Measurements from ENCODE around the gene POP5.

DNA sequence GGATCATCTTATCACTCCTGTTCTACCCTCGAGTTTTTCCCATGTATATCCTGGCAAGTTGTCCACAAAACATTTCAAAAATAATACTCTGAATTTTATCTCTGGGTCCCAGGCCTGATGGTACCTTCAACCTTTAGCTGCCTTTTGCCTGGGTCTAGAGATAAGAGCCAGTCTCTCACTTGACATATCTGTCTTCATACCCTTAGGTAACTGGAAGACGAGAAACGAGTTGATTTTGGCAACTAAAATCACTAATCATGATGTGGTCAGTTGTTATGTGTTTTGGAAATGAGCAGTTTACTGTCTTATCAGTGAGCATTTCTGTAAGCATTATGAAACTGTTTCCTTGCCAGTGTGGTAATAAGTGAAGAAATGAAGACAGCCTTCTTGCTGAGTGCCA is 40.8 kb downstream of the POP5 start:
- TF ChIP-seq CTCF (IDR thresholded peaks at IDR 0.05) (no peak), SIN3A (IDR thresholded peaks at IDR 0.05; ENCODE audit: borderline replicate concordance, insufficient read depth, low read depth, low read length) (no peak), POLR2AphosphoS5 (IDR thresholded peaks at IDR 0.05; ENCODE audit: low read depth, low read length) (no peak), TCF7L2 (IDR thresholded peaks at IDR 0.05; ENCODE audit: low read depth, low read length) (no peak)
